ENCODE data around the gene NUP85. TPM values are rescaled to one million over a fixed set of nuclear protein-coding genes. Genes with fewer than 3 reads are reported as not detected.
"Not testable (repeated sequence)": the region's sequence is repeated elsewhere in the genome, so short reads cannot be mapped to it uniquely, and the experiment has no call there.

Gene NUP85
- polyA plus RNA-seq, 3 donors: 62.6 to 69.3 (median 65.0) TPM

DNA sequence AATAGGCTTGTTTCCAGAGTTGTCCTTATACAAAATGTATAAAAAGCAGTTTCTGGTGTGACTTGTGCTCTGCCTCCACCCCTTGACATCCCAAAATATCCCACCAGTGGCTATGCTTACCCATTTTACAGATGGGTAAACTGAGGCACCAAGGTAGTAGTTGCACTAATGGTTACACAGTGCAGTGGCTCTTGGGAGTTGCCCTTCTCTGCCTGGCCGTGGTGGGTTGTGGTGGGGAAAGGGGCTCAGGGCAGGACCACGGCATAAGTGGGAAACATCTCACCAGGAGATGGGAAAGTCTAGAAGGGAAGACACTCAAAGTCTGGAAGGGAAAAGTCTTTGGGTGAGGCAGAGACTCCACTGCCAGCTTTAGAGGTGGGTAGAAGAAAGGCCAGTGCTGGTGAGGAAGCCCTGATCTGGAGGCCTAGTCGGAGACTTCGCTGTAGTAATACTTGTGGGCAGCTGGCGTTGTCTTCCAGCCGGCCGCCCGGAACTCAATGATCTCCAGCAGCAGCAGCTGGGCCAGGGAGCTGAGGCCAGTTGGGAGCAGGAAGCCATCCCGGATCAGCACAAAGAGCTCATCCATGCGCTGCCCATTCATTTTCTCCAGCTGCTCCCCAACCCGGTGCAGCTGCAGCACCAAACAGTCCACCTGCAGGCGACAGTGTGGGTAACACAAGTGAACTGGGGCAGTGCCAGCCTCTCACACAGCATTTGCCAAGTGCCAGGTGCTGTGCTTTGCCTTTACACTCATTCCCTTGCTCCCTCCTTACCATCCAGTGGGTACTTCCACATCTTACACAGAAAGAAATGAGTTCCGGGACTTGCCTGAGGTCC is 61.1 kb downstream of the NUP85 start:
- no peak for DNase-seq (ENCODE audit: low read depth in 3 of 3, low spot score in 2 of 3)

GRCh38 chr17:75267153-75267410 is 61.6 kb downstream of the NUP85 start:
- no peak for DNase-seq (ENCODE audit: low read depth in 3 of 3, low spot score in 2 of 3)

DNA sequence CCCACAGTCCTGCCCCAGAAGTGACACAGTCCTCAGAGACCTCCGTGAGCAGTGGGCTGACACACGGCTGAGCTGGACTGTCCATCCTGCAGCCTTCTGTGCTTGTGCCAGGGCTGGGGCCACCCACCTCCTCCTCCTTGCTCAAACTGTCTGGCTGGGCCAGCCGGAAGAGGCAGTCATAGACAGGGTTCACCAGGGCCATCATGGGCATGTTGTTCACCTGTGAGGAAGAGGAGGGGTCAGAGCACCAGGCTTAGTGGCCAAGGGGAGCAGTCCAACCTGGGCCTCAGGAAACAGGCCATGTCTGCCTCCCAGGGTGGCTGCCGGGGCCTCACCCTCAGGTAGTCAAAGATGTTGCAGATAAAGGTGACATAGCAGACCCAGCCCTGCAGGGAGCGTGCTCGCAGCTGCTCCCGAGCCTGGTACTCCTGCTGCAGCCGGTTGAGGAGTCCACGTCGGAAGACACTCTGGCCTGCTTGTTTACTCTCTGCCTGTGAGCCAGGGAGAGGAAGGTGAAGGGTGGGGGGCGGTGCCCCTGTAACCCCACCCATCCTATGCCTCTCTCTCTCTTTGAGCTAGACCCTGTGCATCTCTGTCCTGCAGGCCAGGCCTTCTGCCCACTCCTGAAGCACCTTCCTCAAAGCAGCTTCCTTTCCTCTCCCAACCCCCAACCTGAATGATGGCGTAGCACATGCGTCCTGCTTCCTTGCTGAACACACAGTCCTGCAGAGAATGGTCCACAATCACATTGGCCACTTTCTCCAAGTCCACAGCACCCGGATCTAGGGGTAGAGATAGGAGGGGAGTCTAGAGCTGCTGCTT is 62.1 kb downstream of the NUP85 start:
- no peak for DNase-seq (ENCODE audit: low read depth in 3 of 3, low spot score in 2 of 3)

DNA sequence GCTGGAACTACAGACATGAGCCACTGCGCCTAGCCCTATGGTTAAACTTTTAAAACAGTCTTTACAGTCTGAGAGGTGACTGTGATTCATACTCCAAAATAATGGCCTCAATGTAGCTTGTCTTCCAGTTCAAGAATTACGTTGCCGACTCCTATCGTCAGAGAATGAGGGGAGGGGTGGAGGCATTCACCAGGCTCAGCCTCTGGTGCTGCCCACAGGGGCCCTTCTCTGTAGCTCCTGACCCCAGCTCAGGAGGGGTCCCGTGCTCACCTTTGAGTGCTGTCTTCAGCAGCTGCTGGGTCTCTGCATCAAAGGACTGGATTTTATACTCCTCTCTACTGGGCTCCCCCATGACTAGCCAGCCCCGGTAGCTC is 64.4 kb downstream of the NUP85 start:
- no peak for DNase-seq (ENCODE audit: low read depth in 3 of 3, low spot score in 2 of 3)

DNA sequence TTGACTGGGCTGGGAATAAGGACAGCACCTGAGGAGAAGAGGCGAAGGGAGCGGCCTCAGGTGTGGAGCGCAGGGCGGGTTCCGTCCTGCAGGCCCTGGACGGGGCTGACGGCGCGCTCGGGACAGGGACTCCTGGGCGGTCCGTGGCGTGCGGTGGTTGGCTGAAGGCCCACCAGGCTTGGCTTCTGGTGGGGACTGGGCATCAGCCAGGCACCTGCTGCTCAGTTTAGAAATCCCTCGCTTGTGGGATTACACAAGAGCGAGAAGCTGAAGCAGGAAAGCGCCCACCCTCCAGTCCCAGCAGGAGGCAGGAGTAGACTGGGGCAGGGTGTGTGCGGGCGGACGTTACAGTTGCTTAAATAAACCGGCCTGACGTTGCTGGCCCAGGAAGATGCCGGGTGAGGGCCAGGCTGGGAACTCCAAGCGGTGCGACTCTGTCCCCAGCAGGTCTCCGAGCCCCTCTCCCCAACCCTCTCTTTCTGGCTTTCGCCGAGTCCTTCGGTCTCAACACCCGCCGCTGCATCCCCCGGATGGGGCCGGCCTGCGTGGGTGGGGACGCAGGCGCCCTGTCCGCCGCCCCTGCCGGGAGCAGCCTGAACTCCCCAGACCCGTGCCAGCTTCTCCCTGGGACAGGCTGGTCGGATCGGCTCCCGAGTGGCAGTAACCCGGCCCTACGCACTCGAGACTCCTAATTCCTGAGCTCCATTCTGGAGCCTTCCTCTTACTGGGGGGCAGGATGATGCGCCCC is 64.9 kb downstream of the NUP85 start:
- no peak for DNase-seq (ENCODE audit: low read depth in 3 of 3, low spot score in 2 of 3)

DNA sequence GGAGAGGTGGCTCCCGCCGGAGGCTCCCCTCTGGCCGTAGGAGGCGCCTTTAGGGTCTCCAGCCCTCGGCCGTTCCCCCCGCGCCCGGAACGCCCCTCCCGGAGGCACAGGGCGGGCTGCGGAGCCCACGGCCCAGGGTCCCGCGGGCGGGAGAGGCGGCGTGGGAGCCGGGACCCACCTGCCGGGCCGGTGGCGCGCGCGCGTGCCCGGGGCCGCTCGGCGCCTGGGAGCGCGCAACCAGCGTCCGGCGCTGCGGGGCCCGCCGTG is 65.4 kb downstream of the NUP85 start, which contains the start of gene MIF4GD:
TSS of gene MIF4GD (minus strand) at position 266 of the 267 bp plus-strand sequence. CDS start 1,036 bp downstream, outside the sequence.
- no peak for DNase-seq (ENCODE audit: low read depth in 3 of 3, low spot score in 2 of 3)

- peak in 1 of 3 donors; percentile 61 for DNase-seq (ENCODE audit: low read depth in 3 of 3, low spot score in 2 of 3)
Observed at GRCh38 chr17:75271233-75271954, 65.9 kb downstream of the NUP85 start.

DNA sequence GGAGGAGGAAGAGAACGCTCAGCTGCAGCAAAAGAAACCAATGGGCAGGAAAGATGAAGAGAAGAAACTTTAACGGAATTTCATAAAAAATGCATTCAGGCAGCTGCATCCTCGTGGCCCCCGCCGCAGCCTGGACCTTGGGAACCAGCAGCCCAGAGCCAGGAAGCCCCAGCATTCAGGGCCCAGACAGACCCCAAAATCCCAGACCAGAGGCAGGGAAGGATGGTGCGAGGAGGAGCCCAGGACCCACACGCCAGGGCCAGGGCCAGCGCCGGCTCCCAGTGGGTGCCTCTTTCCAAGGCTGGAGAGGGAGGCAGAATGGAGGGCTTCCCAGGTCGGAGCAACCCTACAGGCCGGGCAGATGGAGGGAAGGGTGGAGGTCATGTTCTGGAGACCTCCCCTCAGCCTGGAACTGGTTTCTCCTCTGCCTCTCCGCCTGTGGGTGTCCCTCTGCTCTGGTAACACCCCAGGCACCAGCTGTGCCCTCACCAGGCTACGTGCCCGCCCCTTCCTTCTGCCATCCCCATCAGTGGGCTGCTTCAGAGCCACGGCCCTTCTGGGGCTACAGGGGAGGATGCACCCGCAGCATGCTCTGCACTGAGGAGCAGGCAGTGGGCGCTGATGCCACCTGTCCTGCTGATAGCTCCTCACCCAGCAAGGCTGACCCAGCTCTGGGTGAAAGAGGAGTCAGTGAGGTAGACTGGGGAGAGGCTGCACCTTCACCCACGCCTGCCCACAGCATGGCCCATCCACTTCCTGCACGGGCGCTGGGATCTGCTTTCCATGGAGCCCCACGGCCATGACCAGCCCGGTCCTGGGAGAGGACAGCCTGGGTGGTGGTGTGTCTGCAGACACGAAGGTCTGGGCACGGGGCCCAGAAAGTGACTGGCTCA is 66.7 kb downstream of the NUP85 start:
- DNase-seq (ENCODE audit: low read depth in 3 of 3, low spot score in 2 of 3): no peak

GRCh38 chr17:75272848-75273184 is 67.3 kb downstream of the NUP85 start:
- no peak for DNase-seq (ENCODE audit: low read depth in 3 of 3, low spot score in 2 of 3)

DNA sequence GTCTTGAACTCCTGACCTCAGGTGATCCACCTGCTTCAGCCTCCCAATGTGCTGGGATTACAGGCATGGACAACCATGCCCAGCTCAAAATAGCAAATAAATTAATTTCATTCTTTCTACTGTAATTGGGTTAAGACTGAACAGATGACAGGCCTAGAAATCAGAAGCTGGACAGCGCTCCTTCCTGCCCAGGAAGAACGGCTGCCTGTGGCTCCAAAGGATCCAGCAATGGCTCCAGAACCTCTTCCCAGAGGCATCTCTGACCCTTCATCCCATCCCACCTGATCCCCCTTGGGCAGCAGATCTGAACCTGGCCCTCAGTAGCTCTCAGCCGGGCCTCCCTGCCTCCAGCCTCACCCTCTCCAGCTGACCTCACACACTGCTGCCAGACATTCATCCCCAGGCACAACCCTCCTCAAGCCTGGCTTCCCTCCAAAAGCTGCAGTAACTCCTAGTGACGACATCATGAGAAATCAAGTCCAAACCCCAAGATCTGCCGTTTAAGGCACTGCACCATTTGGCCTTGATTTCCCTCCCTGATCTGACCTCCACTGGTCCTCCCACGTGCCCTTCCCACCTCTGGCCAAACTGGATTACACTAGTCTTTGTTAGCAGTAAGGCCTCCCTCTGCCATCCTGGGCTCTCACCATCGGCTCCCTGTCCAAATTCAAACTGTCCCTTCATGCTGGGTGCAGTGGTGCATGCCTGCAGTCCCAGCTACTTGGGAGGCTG is 68.7 kb downstream of the NUP85 start:
- DNase-seq (ENCODE audit: low read depth in 3 of 3, low spot score in 2 of 3): no peak

- DNase-seq (ENCODE audit: low read depth in 3 of 3, low spot score in 2 of 3): no peak
Observed at GRCh38 chr17:75277664-75278071, 72.2 kb downstream of the NUP85 start.

DNA sequence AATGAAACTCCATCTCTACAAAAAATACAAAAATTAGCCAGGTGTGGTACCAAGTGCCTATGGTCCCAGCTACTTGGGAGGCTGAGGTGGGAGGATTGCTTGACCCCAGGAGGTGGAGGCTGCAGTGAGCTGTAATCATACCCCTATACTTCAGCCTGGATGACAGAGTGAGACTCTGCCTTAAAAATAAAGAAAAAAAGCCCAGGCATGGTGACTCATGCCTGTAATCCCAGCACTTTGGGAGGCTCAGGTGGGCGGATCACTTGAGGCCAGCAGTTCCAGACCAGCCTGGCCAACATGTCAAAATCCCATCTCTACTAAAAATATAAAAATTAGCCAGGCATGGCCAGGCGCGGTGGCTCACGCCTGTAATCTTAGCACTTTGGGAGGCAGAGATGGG is 74.7 kb downstream of the NUP85 start:
- not testable (repeated sequence) for DNase-seq (ENCODE audit: low read depth in 3 of 3, low spot score in 2 of 3)

GRCh38 chr17:75285123-75285522 is 79.6 kb downstream of the NUP85 start:
- DNase-seq (ENCODE audit: low read depth in 3 of 3, low spot score in 2 of 3): no peak

Other genes with a start within 250 kb of the NUP85 start
- gene HID1, start 232.9 kb upstream of the NUP85 start, polyA plus RNA-seq (ENCODE audit: insufficient read length in 3 of 3): 10 to 100 TPM; 10.4 to 13.1 (median 10.7) TPM
- gene CDR2L, start 218.0 kb upstream of the NUP85 start, polyA plus RNA-seq (ENCODE audit: insufficient read length in 3 of 3): 1 to 10 TPM; 7.3 to 8.6 (median 7.7) TPM
- gene MRPL58, start 193.0 kb upstream of the NUP85 start, polyA plus RNA-seq (ENCODE audit: insufficient read length in 3 of 3): 10 to 100 TPM; 24.1 to 28.1 (median 27.5) TPM
- gene ATP5PD, start 158.7 kb upstream of the NUP85 start, polyA plus RNA-seq (ENCODE audit: insufficient read length in 3 of 3): 100 to 1,000 TPM; 344 to 358 (median 352) TPM
- gene KCTD2, start 158.5 kb upstream of the NUP85 start, polyA plus RNA-seq (ENCODE audit: insufficient read length in 3 of 3): 10 to 100 TPM; 32.4 to 33.9 (median 33.3) TPM
- gene SLC16A5, start 117.7 kb upstream of the NUP85 start, polyA plus RNA-seq (ENCODE audit: insufficient read length in 3 of 3): 10 to 100 TPM; 21.1 to 24.8 (median 23.6) TPM
- 10 to 100 TPM; 15.4 to 18.8 (median 16.3) TPM for gene ARMC7, start 95.7 kb upstream of the NUP85 start, polyA plus RNA-seq (ENCODE audit: insufficient read length in 3 of 3)
- gene NT5C, start 73.9 kb upstream of the NUP85 start, polyA plus RNA-seq (ENCODE audit: insufficient read length in 3 of 3): 10 to 100 TPM; 43.8 to 51.4 (median 47.2) TPM
- 10 to 100 TPM; 79.8 to 83.9 (median 83.4) TPM for gene JPT1, start 51.2 kb upstream of the NUP85 start, polyA plus RNA-seq (ENCODE audit: insufficient read length in 3 of 3)
- 100 to 1,000 TPM; 708 to 791 (median 788) TPM for gene SUMO2, start 22.7 kb upstream of the NUP85 start, polyA plus RNA-seq (ENCODE audit: insufficient read length in 3 of 3)
- gene GGA3, start 55.9 kb downstream of the NUP85 start, polyA plus RNA-seq (ENCODE audit: insufficient read length in 3 of 3): 10 to 100 TPM; 36.1 to 45.8 (median 38.3) TPM
- 10 to 100 TPM; 78.7 to 87.0 (median 84.2) TPM for gene MRPS7, start 56.2 kb downstream of the NUP85 start, polyA plus RNA-seq (ENCODE audit: insufficient read length in 3 of 3)
- gene MIF4GD, start 65.6 kb downstream of the NUP85 start, polyA plus RNA-seq (ENCODE audit: insufficient read length in 3 of 3): 10 to 100 TPM; 20.0 to 23.3 (median 22.4) TPM
- 10 to 100 TPM in 1 of 3 donors, 1 to 10 TPM in 2; 5.6 to 10.8 (median 7.4) TPM for gene SLC25A19, start 83.8 kb downstream of the NUP85 start, polyA plus RNA-seq (ENCODE audit: insufficient read length in 3 of 3)
- gene GRB2, start 200.0 kb downstream of the NUP85 start, polyA plus RNA-seq (ENCODE audit: insufficient read length in 3 of 3): 100 to 1,000 TPM; 102 to 107 (median 106) TPM

All from right renal cortex interstitium (tissue), 3 donors.